Measurements from ENCODE around the gene PDGFRB.

DNA sequence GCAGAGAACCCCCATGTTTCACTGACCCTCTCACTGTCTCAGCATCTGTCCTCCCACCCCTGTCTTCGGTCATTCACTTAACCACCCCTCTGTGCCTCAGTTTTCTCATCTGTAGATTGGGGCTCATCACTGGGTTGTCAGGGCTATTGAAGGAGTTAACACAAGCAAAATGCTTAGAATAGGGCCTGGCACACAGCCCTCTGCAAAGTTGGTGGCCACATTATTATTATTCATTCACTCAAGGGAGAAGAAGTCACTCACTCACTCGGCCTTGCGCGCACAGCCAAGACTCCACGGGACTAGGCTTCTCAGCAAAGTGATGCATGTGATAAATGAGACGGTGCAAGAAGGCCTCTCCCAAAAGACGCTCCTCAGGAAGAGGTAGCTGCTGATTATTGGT lies 8.0 kb downstream of the PDGFRB start:
- TF ChIP-seq POLR2A (IDR thresholded peaks at IDR 0.05; ENCODE audit: low read length) (no peak), MAFK (IDR thresholded peaks at IDR 0.05; ENCODE audit: partially characterized antibody) (no peak), EHMT2 (IDR thresholded peaks at IDR 0.05; ENCODE audit: low read depth) (no peak), MYC (IDR thresholded peaks at IDR 0.05; ENCODE audit: borderline replicate concordance, low read length) (no peak), CBX2 (IDR thresholded peaks at IDR 0.05; ENCODE audit: borderline replicate concordance, low read depth) (no peak)
- TF ChIP-seq, protein P1, sequence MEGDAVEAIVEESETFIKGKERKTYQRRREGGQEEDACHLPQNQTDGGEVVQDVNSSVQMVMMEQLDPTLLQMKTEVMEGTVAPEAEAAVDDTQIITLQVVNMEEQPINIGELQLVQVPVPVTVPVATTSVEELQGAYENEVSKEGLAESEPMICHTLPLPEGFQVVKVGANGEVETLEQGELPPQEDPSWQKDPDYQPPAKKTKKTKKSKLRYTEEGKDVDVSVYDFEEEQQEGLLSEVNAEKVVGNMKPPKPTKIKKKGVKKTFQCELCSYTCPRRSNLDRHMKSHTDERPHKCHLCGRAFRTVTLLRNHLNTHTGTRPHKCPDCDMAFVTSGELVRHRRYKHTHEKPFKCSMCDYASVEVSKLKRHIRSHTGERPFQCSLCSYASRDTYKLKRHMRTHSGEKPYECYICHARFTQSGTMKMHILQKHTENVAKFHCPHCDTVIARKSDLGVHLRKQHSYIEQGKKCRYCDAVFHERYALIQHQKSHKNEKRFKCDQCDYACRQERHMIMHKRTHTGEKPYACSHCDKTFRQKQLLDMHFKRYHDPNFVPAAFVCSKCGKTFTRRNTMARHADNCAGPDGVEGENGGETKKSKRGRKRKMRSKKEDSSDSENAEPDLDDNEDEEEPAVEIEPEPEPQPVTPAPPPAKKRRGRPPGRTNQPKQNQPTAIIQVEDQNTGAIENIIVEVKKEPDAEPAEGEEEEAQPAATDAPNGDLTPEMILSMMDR (IDR thresholded peaks at IDR 0.05) = no peak

Data from A549 (cell line).